Neutrophil (primary cell): ENCODE measurements around the gene TPCN1.
A peak's percentile ranks its signal among the peaks of the same experiment; 100 is the strongest.

ENCODE experiments used
- H3K27ac ChIP-seq: fragments of 200-600 bp; sonication (generic); 2 replicates; pipeline ENCODE4 v1.5.1; 2016; ENCODE audit warnings: mild to moderate bottlenecking, moderate library complexity
- H3K27me3 ChIP-seq: fragments of 200-600 bp; sonication (generic); 2 replicates; pipeline ENCODE4 v1.6.0; 2016; ENCODE audit warnings: mild to moderate bottlenecking
- H3K36me3 ChIP-seq: fragments of 200-600 bp; sonication (generic); 2 replicates; pipeline ENCODE4 v1.5.1; 2017
- H3K4me1 ChIP-seq, 2 experiments: fragments of 200-600 bp in 1 of 2; sonication (generic) in 1 of 2; 1 replicate in 1 of 2; 2 replicates in 1 of 2; pipeline versions ENCODE4 v1.5.1 to v1.6.1; 2013 to 2016; ENCODE audit warnings: low read depth in 1 of 2, low read length in 1 of 2, mild to moderate bottlenecking in 1 of 2, moderate library complexity in 1 of 2; ENCODE audit not compliant: control insufficient read depth in 1 of 2, insufficient read depth in 1 of 2
- H3K4me3 ChIP-seq, 2 experiments: fragments of 200-600 bp in 1 of 2; sonication (generic) in 1 of 2; 1 replicate in 1 of 2; 2 replicates in 1 of 2; pipeline ENCODE4 v1.5.1; 2013 to 2016; ENCODE audit warnings: low read depth in 1 of 2, low read length in 1 of 2, mild to moderate bottlenecking in 1 of 2, moderate library complexity in 1 of 2
- H3K9me3 ChIP-seq: fragments of 200-600 bp; sonication (generic); 2 replicates; pipeline ENCODE4 v1.5.1; 2016
- CTCF ChIP-seq: fragments of 200-600 bp; sonication (generic); IDR thresholded peaks from 2 replicates; pipeline ENCODE4 v1.5.1; 2016; ENCODE audit warnings: antibody characterized with exemption

The TPCN1 gene

GRCh38 chr12:113221181-113221996 lies at the start of gene TPCN1:
TSS of gene TPCN1 (plus strand) at chr12:113221464. CDS start at chr12:113226853, 5,389 bp downstream.
- H3K27me3 ChIP-seq, result no peaks in the 10 kb centered on the region
- peak within 1 kb of the TSS; percentile 65 for H3K27ac ChIP-seq
- no peaks in the 10 kb centered on the region for H3K36me3 ChIP-seq
- peak within 1 kb of the TSS; percentile 62 to 75 for H3K4me3 ChIP-seq
- TF ChIP-seq CTCF, result peak; percentile 86
- H3K4me1 ChIP-seq, result peaks cover 15 to 22% of the 10 kb centered on the region in 2 experiments
- no peaks in the 10 kb centered on the region for H3K9me3 ChIP-seq

GRCh38 chr12:113171543-113171942 lies 49.7 kb upstream of the TPCN1 start:
- no peak for TF ChIP-seq CTCF
- Histone ChIP-seq H3K4me1 (no peaks in the 10 kb centered on the region), H3K27me3 (no peaks in the 10 kb centered on the region), H3K36me3 (peaks cover 88% of the 10 kb centered on the region), H3K27ac (no peak overlapping the region), H3K9me3 (no peaks in the 10 kb centered on the region), H3K4me3 (no peak overlapping the region)

GRCh38 chr12:113172185-113172584 lies 49.1 kb upstream of the TPCN1 start:
- no peak overlapping the region for H3K4me3 ChIP-seq
- no peaks in the 10 kb centered on the region for H3K27me3 ChIP-seq
- peaks cover 89% of the 10 kb centered on the region for H3K36me3 ChIP-seq
- H3K4me1 ChIP-seq, result no peaks in the 10 kb centered on the region
- H3K27ac ChIP-seq, result no peak overlapping the region
- no peaks in the 10 kb centered on the region for H3K9me3 ChIP-seq
- no peak for TF ChIP-seq CTCF

- no peak overlapping the region for H3K4me3 ChIP-seq
- no peaks in the 10 kb centered on the region for H3K4me1 ChIP-seq
- no peaks in the 10 kb centered on the region for H3K9me3 ChIP-seq
- no peak for TF ChIP-seq CTCF
- H3K36me3 ChIP-seq, result peaks cover 90% of the 10 kb centered on the region
- H3K27me3 ChIP-seq, result no peaks in the 10 kb centered on the region
- H3K27ac ChIP-seq, result no peak overlapping the region
Observed at GRCh38 chr12:113173081-113173698, 48.1 kb upstream of the TPCN1 start.

- Histone ChIP-seq H3K36me3 (peaks cover 88% of the 10 kb centered on the region), H3K27ac (no peak overlapping the region), H3K4me1 (no peaks in the 10 kb centered on the region), H3K9me3 (no peaks in the 10 kb centered on the region), H3K27me3 (no peaks in the 10 kb centered on the region), H3K4me3 (no peak overlapping the region)
- peak; percentile 94 for TF ChIP-seq CTCF
Observed at GRCh38 chr12:113174461-113175384, 46.5 kb upstream of the TPCN1 start.
